Measurements from ENCODE around the gene PIK3R1.
A peak's percentile ranks its signal among the peaks of the same experiment; 100 is the strongest.

Gene PIK3R1

DNA sequence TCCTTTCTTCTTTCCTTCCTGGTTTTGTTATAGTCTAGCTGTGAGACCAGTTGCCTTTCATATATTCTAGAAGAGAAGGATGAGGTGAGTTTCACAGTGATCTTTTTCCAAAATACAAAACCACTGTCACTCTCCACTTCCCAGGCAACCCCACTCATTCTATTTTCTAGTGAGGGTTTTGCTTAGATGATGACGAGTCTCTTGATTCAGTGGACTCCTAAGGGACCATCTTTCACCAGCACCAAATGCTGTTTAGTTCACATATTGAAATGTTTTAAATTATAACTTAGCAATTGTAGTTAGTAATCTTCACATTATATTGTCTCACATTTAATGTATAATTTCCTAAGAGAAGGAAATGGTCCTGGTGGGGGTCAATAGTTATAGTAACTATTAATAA lies 25.2 kb downstream of the PIK3R1 start:
- DNase-seq (ENCODE audit: low read depth), result no peak
- H3K4me3 ChIP-seq (ENCODE audit: low read depth, low read length), result no peak overlapping the region
- no peak for TF ChIP-seq CTCF (IDR thresholded peaks at IDR 0.05; ENCODE audit: low read depth, low read length, missing control alignments)

DNA sequence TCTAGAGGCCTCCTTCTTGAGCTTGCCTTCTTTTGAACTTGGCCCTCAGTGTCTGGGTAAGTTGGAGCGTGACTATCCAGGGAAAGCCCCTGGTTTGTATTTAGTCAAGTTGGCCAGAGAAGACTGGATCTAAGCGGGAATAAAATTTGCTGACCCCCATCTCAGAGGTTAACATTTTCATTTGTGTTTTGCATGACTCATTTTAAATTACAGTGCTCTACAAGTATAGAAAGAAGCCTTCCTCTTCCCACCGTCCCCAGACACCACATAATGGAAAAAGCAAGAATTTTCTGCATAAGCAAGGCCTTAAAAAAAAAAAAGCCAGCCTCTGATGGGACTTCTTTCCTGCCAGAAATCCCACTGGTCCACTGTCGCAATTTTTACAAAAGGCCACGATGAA lies 27.2 kb downstream of the PIK3R1 start:
- H3K4me3 ChIP-seq (ENCODE audit: low read depth, low read length), result no peak overlapping the region
- TF ChIP-seq CTCF (IDR thresholded peaks at IDR 0.05; ENCODE audit: low read depth, low read length, missing control alignments), result no peak
- DNase-seq (ENCODE audit: low read depth), result no peak

GRCh38 chr5:68243251-68243650 lies 27.7 kb downstream of the PIK3R1 start:
- DNase-seq (ENCODE audit: low read depth), result no peak
- TF ChIP-seq CTCF (IDR thresholded peaks at IDR 0.05; ENCODE audit: low read depth, low read length, missing control alignments), result no peak
- H3K4me3 ChIP-seq (ENCODE audit: low read depth, low read length), result no peak overlapping the region

DNA sequence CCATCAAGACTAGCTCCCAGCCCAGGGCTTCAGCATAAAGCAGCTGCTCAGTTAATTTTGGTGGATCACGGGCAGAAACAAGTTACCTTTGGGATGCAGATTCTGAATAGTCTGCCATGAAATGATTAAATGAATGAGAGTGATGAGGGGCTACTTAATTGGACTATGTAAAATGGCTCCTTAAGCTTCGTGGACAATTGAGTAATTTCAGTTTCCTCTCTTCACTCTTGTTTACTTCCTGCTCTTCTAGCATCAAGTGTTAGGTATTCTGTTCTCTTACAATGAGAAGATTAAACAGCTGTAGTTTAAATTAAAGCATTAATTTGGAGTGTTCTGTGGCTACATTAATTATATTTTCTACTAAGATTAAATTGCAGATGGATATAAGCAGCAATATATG lies 28.1 kb downstream of the PIK3R1 start:
- TF ChIP-seq CTCF (IDR thresholded peaks at IDR 0.05; ENCODE audit: low read depth, low read length, missing control alignments), result no peak
- DNase-seq (ENCODE audit: low read depth), result no peak
- no peak overlapping the region for H3K4me3 ChIP-seq (ENCODE audit: low read depth, low read length)

DNA sequence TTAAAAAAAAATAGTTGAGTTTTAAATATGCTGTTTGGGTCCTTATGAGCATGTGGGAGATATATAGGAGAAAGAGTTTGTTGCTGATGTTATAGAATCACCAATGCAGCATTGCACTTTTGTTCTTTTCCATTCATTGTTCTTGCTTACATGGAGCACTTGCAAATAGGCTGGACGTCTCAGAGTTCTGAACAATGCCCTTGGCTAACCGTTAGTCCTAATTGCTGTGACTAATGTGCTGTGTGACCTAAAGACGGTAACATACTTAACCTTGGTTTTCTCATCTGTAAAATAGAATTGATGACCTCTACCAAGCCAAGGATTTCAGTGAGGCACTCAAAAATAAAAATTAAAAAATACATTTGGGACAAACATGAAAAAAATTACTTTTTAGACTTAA lies 29.8 kb downstream of the PIK3R1 start:
- no peak for TF ChIP-seq CTCF (IDR thresholded peaks at IDR 0.05; ENCODE audit: low read depth, low read length, missing control alignments)
- DNase-seq (ENCODE audit: low read depth), result no peak
- H3K4me3 ChIP-seq (ENCODE audit: low read depth, low read length), result no peak overlapping the region

DNA sequence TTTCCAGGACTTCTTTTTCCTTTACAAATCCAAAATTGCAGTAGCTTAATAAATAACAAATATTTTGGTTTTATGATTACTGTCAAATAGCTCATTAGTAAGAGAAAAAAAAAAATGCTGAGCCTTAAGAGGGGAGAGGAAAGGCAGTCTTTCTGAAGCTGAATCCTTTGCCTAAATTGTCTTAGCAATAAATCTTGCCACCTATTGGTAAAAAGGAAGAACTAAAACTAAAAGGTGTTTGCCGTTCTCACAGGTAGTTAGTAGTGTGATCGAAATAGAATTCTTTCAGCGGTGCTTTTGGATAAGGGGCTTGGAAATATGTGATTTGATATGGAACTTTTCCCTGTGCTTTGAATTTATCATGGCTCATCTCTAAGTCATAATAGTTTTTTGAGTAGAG lies 31.2 kb downstream of the PIK3R1 start:
- no peak overlapping the region for H3K4me3 ChIP-seq (ENCODE audit: low read depth, low read length)
- no peak for DNase-seq (ENCODE audit: low read depth)
- peak; percentile 12 for TF ChIP-seq CTCF (IDR thresholded peaks at IDR 0.05; ENCODE audit: low read depth, low read length, missing control alignments)

DNA sequence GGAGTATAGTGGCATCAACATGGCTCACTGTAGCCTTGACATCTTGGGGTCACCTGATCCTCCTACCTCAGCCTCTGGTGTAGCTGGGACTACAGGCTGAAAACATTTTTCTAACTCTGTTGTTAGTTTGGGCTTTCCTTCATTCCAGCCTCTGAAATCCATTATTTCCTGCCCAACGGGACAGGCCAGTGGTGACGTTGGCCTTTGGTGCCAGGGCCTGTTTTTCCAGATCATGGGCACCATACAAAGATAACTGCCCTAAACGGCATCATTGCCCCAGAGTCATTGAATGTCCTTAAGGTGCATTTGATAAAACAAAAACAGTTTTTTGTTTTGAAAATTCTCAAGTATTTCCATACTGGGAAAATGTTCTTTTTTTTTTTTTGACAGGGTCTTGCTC lies 32.1 kb downstream of the PIK3R1 start:
- TF ChIP-seq CTCF (IDR thresholded peaks at IDR 0.05; ENCODE audit: low read depth, low read length, missing control alignments), result no peak
- DNase-seq (ENCODE audit: low read depth), result no peak
- no peak overlapping the region for H3K4me3 ChIP-seq (ENCODE audit: low read depth, low read length)

Data from GM12864 (cell line).